ENCODE measurements around the gene SLC26A9.

DNA sequence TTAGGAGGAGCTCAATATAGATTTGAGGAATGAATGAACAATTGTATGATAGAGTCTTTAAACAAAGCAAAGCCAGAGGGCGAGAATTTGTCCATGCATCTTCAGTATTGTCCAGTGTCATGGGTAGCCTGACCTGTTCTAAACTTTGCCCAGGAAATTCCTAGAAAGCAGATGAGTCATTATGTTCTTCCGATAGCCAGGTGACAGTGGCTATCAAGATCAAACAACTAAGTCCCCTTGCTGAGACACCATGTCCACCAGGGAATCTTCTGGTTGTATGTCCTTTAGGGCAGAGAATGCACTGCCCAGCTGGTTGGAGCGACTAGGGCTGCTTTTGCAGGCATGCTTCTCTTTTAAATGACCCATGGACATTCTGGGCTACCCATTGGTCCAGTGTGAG lies 1.8 kb upstream of the SLC26A9 start:
- TF ChIP-seq EZH2 (IDR thresholded peaks at IDR 0.05; ENCODE audit: low read depth, unreplicated experiment) (no peak), POLR2AphosphoS5 (IDR thresholded peaks at IDR 0.05; ENCODE audit: low read depth) (no peak), CTCF (conservative IDR thresholded peaks at IDR 0.05; ENCODE audit: low read depth in 2 of 2) (no peak), ZNF114 (CRISPR knock-in tag; IDR thresholded peaks at IDR 0.05) (no peak), EZH2phosphoT487 (IDR thresholded peaks at IDR 0.05; ENCODE audit: unreplicated experiment) (no peak), STAT1 (IDR thresholded peaks at IDR 0.05; ENCODE audit: unreplicated experiment) (no peak)
- TF ChIP-seq, protein P1, sequence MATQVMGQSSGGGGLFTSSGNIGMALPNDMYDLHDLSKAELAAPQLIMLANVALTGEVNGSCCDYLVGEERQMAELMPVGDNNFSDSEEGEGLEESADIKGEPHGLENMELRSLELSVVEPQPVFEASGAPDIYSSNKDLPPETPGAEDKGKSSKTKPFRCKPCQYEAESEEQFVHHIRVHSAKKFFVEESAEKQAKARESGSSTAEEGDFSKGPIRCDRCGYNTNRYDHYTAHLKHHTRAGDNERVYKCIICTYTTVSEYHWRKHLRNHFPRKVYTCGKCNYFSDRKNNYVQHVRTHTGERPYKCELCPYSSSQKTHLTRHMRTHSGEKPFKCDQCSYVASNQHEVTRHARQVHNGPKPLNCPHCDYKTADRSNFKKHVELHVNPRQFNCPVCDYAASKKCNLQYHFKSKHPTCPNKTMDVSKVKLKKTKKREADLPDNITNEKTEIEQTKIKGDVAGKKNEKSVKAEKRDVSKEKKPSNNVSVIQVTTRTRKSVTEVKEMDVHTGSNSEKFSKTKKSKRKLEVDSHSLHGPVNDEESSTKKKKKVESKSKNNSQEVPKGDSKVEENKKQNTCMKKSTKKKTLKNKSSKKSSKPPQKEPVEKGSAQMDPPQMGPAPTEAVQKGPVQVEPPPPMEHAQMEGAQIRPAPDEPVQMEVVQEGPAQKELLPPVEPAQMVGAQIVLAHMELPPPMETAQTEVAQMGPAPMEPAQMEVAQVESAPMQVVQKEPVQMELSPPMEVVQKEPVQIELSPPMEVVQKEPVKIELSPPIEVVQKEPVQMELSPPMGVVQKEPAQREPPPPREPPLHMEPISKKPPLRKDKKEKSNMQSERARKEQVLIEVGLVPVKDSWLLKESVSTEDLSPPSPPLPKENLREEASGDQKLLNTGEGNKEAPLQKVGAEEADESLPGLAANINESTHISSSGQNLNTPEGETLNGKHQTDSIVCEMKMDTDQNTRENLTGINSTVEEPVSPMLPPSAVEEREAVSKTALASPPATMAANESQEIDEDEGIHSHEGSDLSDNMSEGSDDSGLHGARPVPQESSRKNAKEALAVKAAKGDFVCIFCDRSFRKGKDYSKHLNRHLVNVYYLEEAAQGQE (IDR thresholded peaks at IDR 0.05; ENCODE audit: unreplicated experiment), result no peak
- TF ChIP-seq, protein P2, sequence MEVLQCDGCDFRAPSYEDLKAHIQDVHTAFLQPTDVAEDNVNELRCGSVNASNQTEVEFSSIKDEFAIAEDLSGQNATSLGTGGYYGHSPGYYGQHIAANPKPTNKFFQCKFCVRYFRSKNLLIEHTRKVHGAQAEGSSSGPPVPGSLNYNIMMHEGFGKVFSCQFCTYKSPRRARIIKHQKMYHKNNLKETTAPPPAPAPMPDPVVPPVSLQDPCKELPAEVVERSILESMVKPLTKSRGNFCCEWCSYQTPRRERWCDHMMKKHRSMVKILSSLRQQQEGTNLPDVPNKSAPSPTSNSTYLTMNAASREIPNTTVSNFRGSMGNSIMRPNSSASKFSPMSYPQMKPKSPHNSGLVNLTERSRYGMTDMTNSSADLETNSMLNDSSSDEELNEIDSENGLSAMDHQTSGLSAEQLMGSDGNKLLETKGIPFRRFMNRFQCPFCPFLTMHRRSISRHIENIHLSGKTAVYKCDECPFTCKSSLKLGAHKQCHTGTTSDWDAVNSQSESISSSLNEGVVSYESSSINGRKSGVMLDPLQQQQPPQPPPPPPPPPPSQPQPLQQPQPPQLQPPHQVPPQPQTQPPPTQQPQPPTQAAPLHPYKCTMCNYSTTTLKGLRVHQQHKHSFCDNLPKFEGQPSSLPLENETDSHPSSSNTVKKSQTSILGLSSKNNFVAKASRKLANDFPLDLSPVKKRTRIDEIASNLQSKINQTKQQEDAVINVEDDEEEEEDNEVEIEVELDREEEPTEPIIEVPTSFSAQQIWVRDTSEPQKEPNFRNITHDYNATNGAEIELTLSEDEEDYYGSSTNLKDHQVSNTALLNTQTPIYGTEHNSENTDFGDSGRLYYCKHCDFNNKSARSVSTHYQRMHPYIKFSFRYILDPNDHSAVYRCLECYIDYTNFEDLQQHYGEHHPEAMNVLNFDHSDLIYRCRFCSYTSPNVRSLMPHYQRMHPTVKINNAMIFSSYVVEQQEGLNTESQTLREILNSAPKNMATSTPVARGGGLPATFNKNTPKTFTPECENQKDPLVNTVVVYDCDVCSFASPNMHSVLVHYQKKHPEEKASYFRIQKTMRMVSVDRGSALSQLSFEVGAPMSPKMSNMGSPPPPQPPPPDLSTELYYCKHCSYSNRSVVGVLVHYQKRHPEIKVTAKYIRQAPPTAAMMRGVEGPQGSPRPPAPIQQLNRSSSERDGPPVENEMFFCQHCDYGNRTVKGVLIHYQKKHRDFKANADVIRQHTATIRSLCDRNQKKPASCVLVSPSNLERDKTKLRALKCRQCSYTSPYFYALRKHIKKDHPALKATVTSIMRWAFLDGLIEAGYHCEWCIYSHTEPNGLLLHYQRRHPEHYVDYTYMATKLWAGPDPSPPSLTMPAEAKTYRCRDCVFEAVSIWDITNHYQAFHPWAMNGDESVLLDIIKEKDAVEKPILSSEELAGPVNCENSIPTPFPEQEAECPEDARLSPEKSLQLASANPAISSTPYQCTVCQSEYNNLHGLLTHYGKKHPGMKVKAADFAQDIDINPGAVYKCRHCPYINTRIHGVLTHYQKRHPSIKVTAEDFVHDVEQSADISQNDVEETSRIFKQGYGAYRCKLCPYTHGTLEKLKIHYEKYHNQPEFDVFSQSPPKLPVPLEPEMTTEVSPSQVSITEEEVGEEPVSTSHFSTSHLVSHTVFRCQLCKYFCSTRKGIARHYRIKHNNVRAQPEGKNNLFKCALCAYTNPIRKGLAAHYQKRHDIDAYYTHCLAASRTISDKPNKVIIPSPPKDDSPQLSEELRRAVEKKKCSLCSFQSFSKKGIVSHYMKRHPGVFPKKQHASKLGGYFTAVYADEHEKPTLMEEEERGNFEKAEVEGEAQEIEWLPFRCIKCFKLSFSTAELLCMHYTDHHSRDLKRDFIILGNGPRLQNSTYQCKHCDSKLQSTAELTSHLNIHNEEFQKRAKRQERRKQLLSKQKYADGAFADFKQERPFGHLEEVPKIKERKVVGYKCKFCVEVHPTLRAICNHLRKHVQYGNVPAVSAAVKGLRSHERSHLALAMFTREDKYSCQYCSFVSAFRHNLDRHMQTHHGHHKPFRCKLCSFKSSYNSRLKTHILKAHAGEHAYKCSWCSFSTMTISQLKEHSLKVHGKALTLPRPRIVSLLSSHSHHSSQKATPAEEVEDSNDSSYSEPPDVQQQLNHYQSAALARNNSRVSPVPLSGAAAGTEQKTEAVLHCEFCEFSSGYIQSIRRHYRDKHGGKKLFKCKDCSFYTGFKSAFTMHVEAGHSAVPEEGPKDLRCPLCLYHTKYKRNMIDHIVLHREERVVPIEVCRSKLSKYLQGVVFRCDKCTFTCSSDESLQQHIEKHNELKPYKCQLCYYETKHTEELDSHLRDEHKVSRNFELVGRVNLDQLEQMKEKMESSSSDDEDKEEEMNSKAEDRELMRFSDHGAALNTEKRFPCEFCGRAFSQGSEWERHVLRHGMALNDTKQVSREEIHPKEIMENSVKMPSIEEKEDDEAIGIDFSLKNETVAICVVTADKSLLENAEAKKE (CRISPR knock-in tag; IDR thresholded peaks at IDR 0.05), result no peak
- TF ChIP-seq, protein P3, sequence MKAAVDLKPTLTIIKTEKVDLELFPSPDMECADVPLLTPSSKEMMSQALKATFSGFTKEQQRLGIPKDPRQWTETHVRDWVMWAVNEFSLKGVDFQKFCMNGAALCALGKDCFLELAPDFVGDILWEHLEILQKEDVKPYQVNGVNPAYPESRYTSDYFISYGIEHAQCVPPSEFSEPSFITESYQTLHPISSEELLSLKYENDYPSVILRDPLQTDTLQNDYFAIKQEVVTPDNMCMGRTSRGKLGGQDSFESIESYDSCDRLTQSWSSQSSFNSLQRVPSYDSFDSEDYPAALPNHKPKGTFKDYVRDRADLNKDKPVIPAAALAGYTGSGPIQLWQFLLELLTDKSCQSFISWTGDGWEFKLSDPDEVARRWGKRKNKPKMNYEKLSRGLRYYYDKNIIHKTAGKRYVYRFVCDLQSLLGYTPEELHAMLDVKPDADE (IDR thresholded peaks at IDR 0.05), result no peak

Measured in GM23338 (cell line).